ENCODE results near the gene GDF2. TPM values are rescaled to one million over a fixed set of nuclear protein-coding genes. Genes with fewer than 3 reads are reported as not detected.

GDF2 gene
- total and polyA plus RNA-seq, 4 experiments from 2014 or later = not detected

DNA sequence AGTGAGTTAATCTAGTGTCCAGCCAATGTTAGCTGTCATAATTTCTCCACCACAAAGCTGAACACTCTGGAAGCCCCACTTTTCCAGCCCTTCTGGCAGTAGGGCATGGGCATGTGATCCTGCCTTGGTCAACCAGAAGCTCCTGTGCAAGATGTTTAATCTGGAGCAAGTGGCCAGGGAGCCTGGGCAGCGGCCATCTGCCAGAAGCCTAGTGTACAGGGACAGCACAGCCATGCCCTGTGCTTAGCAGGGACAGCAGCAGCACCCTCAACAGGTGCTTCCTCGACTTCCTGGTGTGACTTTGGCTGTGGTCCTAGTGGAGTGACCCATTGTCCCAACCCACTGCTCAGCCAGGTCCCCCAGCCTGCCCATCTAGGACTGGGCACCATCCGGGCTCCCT is 36.2 kb downstream of the GDF2 start:
- Histone ChIP-seq H3K4me3 (ENCODE audit: low read length in 2 of 2) (no peak overlapping the region), H3K4me1 (ENCODE audit: insufficient read depth, low read length) (no peaks in the 10 kb centered on the region), H3K9me3 (ENCODE audit: control insufficient read depth in 1 of 2, low read length in 2 of 2) (no peaks in the 10 kb centered on the region), H3K27ac (ENCODE audit: low read depth, low read length) (no peak overlapping the region), H3K36me3 (ENCODE audit: insufficient read depth, low read length) (no peaks in the 10 kb centered on the region), H3K27me3 (ENCODE audit: insufficient read depth, low read length) (no peaks in the 10 kb centered on the region)
- CTCF ChIA-PET (ENCODE audit: partially characterized antibody) = no interaction called here
- no peaks in the 10 kb centered on the region for H3K36me3 Mint-ChIP-seq
- no peaks in the 10 kb centered on the region for H3K27me3 Mint-ChIP-seq
- H3K27ac Mint-ChIP-seq = no peak overlapping the region
- H3K9me3 Mint-ChIP-seq = no peaks in the 10 kb centered on the region
- POLR2A ChIA-PET (ENCODE audit: partially characterized antibody) = no interaction called here
- no peak for DNase-seq
- H3K4me3 Mint-ChIP-seq = no peak overlapping the region
- intact Hi-C loops (cut with micrococcal nuclease) = no loop called here
- H3K4me1 Mint-ChIP-seq = no peaks in the 10 kb centered on the region

DNA sequence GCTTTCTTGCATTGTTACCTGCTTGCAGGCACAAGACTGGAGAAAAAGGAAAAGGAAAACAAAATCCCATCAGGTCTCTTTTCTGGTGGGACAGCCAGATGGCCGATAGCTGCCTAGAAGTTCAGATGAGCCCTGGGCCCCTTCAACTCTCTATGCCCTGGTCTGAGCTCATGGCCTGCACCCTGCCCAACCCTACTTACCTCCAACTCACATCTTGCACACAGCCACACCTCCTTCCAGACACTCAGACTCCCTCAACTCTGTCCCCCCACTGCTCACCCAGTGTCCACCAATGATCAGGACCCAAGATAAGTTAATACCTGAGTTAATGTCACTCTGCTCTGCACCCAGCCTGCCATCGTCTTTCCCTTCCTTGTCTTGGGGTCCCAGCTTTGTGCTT is 36.8 kb downstream of the GDF2 start:
- no peak overlapping the region for H3K4me3 Mint-ChIP-seq
- CTCF ChIA-PET (ENCODE audit: partially characterized antibody) = no interaction called here
- H3K36me3 ChIP-seq (ENCODE audit: insufficient read depth, low read length) = no peaks in the 10 kb centered on the region

DNA sequence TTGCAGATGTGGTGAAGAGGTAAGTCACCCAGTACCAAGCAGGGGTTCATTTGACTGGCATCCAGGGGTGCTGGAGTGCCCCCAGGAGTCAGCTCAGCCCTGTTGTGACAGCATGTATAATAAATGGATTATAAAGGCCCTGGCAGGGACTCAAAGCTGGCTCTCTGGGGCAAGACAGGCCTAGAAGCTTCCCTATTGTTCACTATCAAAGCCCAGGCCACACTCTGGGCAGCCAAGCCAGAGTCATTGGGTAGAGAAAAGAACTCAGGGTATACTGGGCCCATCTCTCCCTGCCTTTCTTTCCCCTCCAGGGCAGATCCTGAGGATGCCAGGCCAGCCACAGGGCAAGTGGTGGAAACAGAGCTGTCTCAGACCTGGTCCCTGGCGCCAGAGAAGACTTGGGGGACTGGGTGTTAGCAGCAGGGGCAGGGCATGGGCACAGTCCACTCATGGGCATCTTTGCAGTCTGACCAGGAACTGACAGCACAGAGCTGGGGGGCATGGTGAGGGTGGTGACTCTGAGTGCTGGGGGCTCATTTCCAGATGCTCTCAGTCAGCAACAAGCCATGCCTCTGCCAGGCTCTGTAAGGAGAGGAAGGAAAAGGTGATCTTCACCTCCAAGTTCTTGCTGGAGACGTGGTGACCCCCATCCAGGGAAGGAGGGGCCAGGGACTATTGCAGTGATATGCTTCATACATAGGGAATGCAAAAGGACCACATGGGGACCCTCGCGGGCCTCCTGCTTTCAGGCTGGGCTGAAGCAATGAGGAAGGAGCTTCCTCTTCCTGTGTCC is 37.6 kb downstream of the GDF2 start:
- CTCF ChIA-PET (ENCODE audit: partially characterized antibody) = no interaction called here
- no peaks in the 10 kb centered on the region for H3K9me3 Mint-ChIP-seq
- H3K36me3 Mint-ChIP-seq = no peaks in the 10 kb centered on the region
- DNase-seq = no peak
- POLR2A ChIA-PET (ENCODE audit: partially characterized antibody) = interaction anchor here (0.6 kb wide), 1 partner anchor 223 kb away, joined by 3 read pairs; no protein-coding TSS in a partner anchor
- no peak overlapping the region for H3K4me3 ChIP-seq (ENCODE audit: low read length in 2 of 2)
- H3K4me1 ChIP-seq (ENCODE audit: insufficient read depth, low read length) = no peaks in the 10 kb centered on the region
- H3K36me3 ChIP-seq (ENCODE audit: insufficient read depth, low read length) = no peaks in the 10 kb centered on the region
- no peaks in the 10 kb centered on the region for H3K27me3 ChIP-seq (ENCODE audit: insufficient read depth, low read length)
- H3K27me3 Mint-ChIP-seq = no peaks in the 10 kb centered on the region
- H3K9me3 ChIP-seq (ENCODE audit: control insufficient read depth in 1 of 2, low read length in 2 of 2) = no peaks in the 10 kb centered on the region
- H3K27ac ChIP-seq (ENCODE audit: low read depth, low read length) = no peak overlapping the region
- H3K4me3 Mint-ChIP-seq = no peak overlapping the region
- H3K27ac Mint-ChIP-seq = no peak overlapping the region
- intact Hi-C loops (cut with micrococcal nuclease) = no loop called here
- H3K4me1 Mint-ChIP-seq = no peaks in the 10 kb centered on the region

More for the DNA sequence above, 36.8 kb downstream of the GDF2 start:
- Histone ChIP-seq H3K27ac (ENCODE audit: low read depth, low read length) (no peak overlapping the region), H3K9me3 (ENCODE audit: control insufficient read depth in 1 of 2, low read length in 2 of 2) (no peaks in the 10 kb centered on the region), H3K27me3 (ENCODE audit: insufficient read depth, low read length) (no peaks in the 10 kb centered on the region), H3K4me3 (ENCODE audit: low read length in 2 of 2) (no peak overlapping the region), H3K4me1 (ENCODE audit: insufficient read depth, low read length) (no peaks in the 10 kb centered on the region)
- Mint-ChIP-seq H3K36me3 (no peaks in the 10 kb centered on the region), H3K4me1 (no peaks in the 10 kb centered on the region), H3K27me3 (no peaks in the 10 kb centered on the region), H3K9me3 (no peaks in the 10 kb centered on the region), H3K27ac (no peak overlapping the region)
- DNase-seq = no peak
- POLR2A ChIA-PET (ENCODE audit: partially characterized antibody) = no interaction called here
- intact Hi-C loops (cut with micrococcal nuclease) = no loop called here

DNA sequence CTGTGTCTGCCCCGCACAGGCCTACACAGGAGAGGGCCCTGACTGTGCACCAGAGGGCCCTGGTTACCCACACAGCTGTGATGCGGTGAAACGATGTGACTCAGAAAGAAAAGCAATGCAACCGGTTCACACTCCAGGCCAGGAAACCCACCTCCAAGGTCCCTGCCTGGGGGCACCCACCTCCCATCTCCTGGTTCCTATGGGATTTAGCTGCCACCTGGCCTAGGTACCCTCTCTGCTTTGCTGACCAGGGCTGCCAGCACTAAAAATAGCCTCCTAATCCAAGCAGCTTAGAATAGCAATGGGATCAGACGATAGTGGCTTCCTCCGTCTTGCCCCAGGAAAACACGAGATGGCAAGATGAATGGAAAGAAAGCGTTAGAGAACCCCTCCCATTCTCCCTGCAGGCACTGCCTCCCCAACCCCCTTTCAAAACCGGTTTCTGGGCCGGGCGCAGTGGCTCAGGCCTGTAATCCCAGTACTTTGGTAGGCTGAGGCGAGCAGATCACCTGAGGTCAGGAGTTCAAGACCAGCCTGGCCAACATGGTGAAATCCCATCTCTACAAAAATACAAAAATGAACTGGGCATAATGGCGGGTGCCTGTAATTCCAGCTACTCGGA is 38.3 kb downstream of the GDF2 start:
- ChIA-PET POLR2A (ENCODE audit: partially characterized antibody) (interaction anchor here (0.6 kb wide), 1 partner anchor 224 kb away, joined by 3 read pairs; no protein-coding TSS in a partner anchor), CTCF (ENCODE audit: partially characterized antibody) (no interaction called here)
- Mint-ChIP-seq H3K4me3 (no peak overlapping the region), H3K27ac (no peak overlapping the region), H3K9me3 (no peaks in the 10 kb centered on the region), H3K36me3 (no peaks in the 10 kb centered on the region), H3K4me1 (no peaks in the 10 kb centered on the region), H3K27me3 (no peaks in the 10 kb centered on the region)
- Histone ChIP-seq H3K27ac (ENCODE audit: low read depth, low read length) (no peak overlapping the region), H3K27me3 (ENCODE audit: insufficient read depth, low read length) (no peaks in the 10 kb centered on the region), H3K9me3 (ENCODE audit: control insufficient read depth in 1 of 2, low read length in 2 of 2) (no peaks in the 10 kb centered on the region), H3K4me1 (ENCODE audit: insufficient read depth, low read length) (no peaks in the 10 kb centered on the region), H3K36me3 (ENCODE audit: insufficient read depth, low read length) (no peaks in the 10 kb centered on the region), H3K4me3 (ENCODE audit: low read length in 2 of 2) (no peak overlapping the region)
- no peak for DNase-seq
- intact Hi-C loops (cut with micrococcal nuclease) = no loop called here

DNA sequence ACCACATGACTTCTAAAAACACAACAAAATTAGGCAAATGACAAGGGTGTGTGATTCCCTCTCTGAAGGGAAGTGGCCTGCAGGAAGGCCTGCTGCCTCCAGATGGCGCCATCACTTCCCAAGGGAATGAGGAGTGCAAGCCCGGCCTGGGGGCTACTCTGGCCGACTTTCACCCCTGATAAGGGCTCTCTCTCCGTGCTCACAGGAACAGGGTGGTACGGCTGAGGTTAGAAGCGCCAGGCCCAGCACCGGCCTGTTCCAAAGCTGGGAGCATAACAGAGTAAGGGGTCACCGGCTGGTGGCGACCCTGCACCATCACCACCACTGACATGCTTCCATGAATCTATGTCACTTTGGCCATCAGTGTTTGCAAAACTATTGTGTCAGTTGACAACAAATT is 39.0 kb downstream of the GDF2 start:
- intact Hi-C loops (cut with micrococcal nuclease) = no loop called here
- no peak for DNase-seq
- H3K4me1 ChIP-seq (ENCODE audit: insufficient read depth, low read length) = no peaks in the 10 kb centered on the region
- Mint-ChIP-seq H3K27me3 (no peaks in the 10 kb centered on the region), H3K4me3 (no peak overlapping the region), H3K36me3 (no peaks in the 10 kb centered on the region), H3K4me1 (no peaks in the 10 kb centered on the region), H3K9me3 (no peaks in the 10 kb centered on the region), H3K27ac (no peak overlapping the region)
- H3K36me3 ChIP-seq (ENCODE audit: insufficient read depth, low read length) = no peaks in the 10 kb centered on the region
- POLR2A ChIA-PET (ENCODE audit: partially characterized antibody) = no interaction called here
- H3K9me3 ChIP-seq (ENCODE audit: control insufficient read depth in 1 of 2, low read length in 2 of 2) = no peaks in the 10 kb centered on the region
- no peak overlapping the region for H3K27ac ChIP-seq (ENCODE audit: low read depth, low read length)
- CTCF ChIA-PET (ENCODE audit: partially characterized antibody) = interaction anchor here (1.3 kb wide), 1 partner anchor 20 kb away, joined by 3 read pairs; no protein-coding TSS in a partner anchor
- H3K27me3 ChIP-seq (ENCODE audit: insufficient read depth, low read length) = no peaks in the 10 kb centered on the region
- no peak overlapping the region for H3K4me3 ChIP-seq (ENCODE audit: low read length in 2 of 2)

DNA sequence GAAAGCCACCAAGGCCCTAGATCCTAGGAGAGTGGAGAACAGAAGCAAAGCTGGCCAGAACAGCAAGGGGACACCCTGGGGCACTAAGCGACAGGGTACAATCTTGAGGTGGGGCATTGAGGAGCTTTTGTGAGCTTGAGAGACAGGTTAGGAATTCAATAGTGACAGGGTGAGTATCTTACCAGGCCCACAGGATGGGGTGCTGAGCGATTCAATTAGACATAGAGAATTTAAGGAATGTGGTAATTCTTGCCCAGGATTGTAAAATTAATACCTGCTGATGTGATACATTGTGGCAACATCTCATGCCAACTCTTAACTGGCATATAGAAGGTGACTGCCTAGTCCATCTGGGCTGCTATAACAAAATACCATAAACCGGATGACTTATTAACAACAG is 39.9 kb downstream of the GDF2 start:
- no peaks in the 10 kb centered on the region for H3K27me3 Mint-ChIP-seq
- no peaks in the 10 kb centered on the region for H3K4me1 Mint-ChIP-seq
- Histone ChIP-seq H3K27ac (ENCODE audit: low read depth, low read length) (no peak overlapping the region), H3K36me3 (ENCODE audit: insufficient read depth, low read length) (no peaks in the 10 kb centered on the region), H3K4me1 (ENCODE audit: insufficient read depth, low read length) (no peaks in the 10 kb centered on the region), H3K27me3 (ENCODE audit: insufficient read depth, low read length) (no peaks in the 10 kb centered on the region), H3K9me3 (ENCODE audit: control insufficient read depth in 1 of 2, low read length in 2 of 2) (no peaks in the 10 kb centered on the region), H3K4me3 (ENCODE audit: low read length in 2 of 2) (no peak overlapping the region)
- no peaks in the 10 kb centered on the region for H3K9me3 Mint-ChIP-seq
- intact Hi-C loops (cut with micrococcal nuclease) = no loop called here
- no peak for DNase-seq
- POLR2A ChIA-PET (ENCODE audit: partially characterized antibody) = no interaction called here
- H3K4me3 Mint-ChIP-seq = no peak overlapping the region
- H3K27ac Mint-ChIP-seq = no peak overlapping the region
- CTCF ChIA-PET (ENCODE audit: partially characterized antibody) = interaction anchor here (1.3 kb wide), 1 partner anchor 19 kb away, joined by 3 read pairs; no protein-coding TSS in a partner anchor
- no peaks in the 10 kb centered on the region for H3K36me3 Mint-ChIP-seq

DNA sequence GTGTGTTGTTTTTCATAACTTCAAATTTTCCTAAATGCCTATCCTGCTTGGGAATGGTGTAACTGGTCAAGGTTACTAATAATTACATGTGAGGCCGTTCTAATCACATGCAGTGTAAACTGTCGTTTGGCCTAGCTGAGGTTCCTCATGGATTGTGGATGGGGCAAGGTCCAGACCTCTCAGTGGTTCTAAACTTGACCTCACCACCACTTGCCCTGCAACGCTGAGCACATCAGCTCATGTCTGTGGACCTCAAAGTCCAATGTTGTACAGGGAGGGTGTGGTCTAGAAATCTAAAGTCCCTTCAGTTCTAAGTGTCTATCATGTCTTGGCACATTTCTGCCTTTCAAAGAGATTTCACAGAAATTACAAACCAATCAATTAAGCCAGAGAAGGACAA is 41.5 kb downstream of the GDF2 start:
- H3K36me3 ChIP-seq (ENCODE audit: insufficient read depth, low read length) = no peaks in the 10 kb centered on the region
- ChIA-PET POLR2A (ENCODE audit: partially characterized antibody) (no interaction called here), CTCF (ENCODE audit: partially characterized antibody) (no interaction called here)
- no peak overlapping the region for H3K27ac Mint-ChIP-seq
- H3K4me3 Mint-ChIP-seq = no peak overlapping the region
- intact Hi-C loops (cut with micrococcal nuclease) = no loop called here
- DNase-seq = no peak
- no peaks in the 10 kb centered on the region for H3K27me3 Mint-ChIP-seq
- no peaks in the 10 kb centered on the region for H3K9me3 Mint-ChIP-seq
- no peaks in the 10 kb centered on the region for H3K27me3 ChIP-seq (ENCODE audit: insufficient read depth, low read length)
- no peak overlapping the region for H3K27ac ChIP-seq (ENCODE audit: low read depth, low read length)
- H3K4me3 ChIP-seq (ENCODE audit: low read length in 2 of 2) = no peak overlapping the region
- H3K4me1 Mint-ChIP-seq = no peaks in the 10 kb centered on the region
- no peaks in the 10 kb centered on the region for H3K9me3 ChIP-seq (ENCODE audit: control insufficient read depth in 1 of 2, low read length in 2 of 2)
- no peaks in the 10 kb centered on the region for H3K4me1 ChIP-seq (ENCODE audit: insufficient read depth, low read length)
- H3K36me3 Mint-ChIP-seq = no peaks in the 10 kb centered on the region
